ENCODE measurements around the gene PLPP4.

GRCh38 chr10:120570418-120570817 is 113.4 kb downstream of the PLPP4 start:
- no peak for TF ChIP-seq CTCF (IDR thresholded peaks at IDR 0.05)
- no peak for TF ChIP-seq POLR2AphosphoS5 (IDR thresholded peaks at IDR 0.05)
- no peak for TF ChIP-seq POLR2A (IDR thresholded peaks at IDR 0.05)

Data from transverse colon (tissue), 4 donors.